ENCODE results near the gene TESPA1.

- no peak for TF ChIP-seq CTCF (IDR thresholded peaks at IDR 0.05)
- TF ChIP-seq ZFX (IDR thresholded peaks at IDR 0.05; ENCODE audit: borderline replicate concordance), result no peak
Measured at GRCh38 chr12:55024575-55024974, 40.0 kb upstream of the TESPA1 start.

Data from 22Rv1 (cell line).